Spleen (tissue), 7 donors: Measurements from ENCODE around the gene SUMO3.

Source experiments
- POLR2A ChIP-seq, 3 donors: fragments of 450-650 bp; IDR thresholded peaks; one replicate each; pipeline ENCODE4 v1.5.1; 2017; ENCODE audit warnings: antibody characterized with exemption in 3 of 3, mild to moderate bottlenecking in 1 of 3
- POLR2AphosphoS5 ChIP-seq, 3 donors: sonication (generic); formaldehyde crosslinking; IDR thresholded peaks; one replicate each; pipeline ENCODE4 v1.5.1; 2017; ENCODE audit warnings: antibody characterized with exemption in 3 of 3
- TF ChIP-seq, protein P1 (sequence below), 11 experiments: fragments of 200-600 bp in 7 of 11; fragments of 450-650 bp in 4 of 11; sonication (generic) in 4 of 11; IDR thresholded peaks in 8 of 11; conservative IDR thresholded peaks in 3 of 11; 1 replicate in 7 of 11; 2 replicates in 4 of 11; pipeline versions ENCODE4 v1.4.0 to v1.8.0; 2016 to 2021; ENCODE audit warnings: antibody characterized with exemption in 11 of 11, inconsistent platforms in 4 of 11, mild to moderate bottlenecking in 1 of 11
- donor health status: DM: no; HTN: no; CAD: no; lungs with moderate emphysema.
- donor health status: DM: no; HTN: no; CAD: no.
- donor health status: DM: no; HTN: no; CAD: no.

DNA sequence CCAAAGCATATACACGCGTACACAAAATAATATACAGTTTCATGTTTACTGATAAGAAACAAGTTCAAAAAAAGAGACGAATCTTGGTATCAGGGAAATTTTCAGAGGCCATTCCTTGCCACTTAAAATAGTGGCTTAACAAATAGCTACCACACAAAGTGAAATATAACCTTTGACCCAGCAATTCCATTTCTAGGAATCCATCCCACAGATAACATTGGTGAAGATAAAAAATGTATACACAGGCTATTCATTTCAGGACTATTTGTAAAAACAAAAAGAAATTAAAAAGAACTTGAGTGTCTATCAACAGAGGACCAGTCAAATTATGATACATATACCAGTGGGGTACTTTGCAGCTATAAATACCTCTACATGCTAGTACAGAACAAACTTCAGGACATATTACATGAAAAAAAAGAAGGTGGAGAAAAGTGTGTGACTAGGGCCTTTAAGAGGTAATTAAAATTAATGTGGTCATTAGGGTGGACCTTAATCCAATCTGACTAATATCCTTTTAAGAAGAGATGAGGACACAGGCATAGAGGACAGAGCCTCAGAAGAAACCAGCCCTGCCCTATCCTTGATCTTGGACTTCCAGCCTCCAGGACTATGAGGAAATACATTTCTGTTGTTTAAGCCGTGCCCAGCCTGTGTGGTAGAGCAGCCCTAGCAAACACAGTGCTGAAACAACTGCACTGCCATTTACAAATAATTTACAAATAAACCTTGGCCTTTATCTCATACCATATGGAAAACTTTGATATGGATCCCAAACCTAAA, 24.1 kb downstream of the SUMO3 start:
- TF ChIP-seq, protein P1, sequence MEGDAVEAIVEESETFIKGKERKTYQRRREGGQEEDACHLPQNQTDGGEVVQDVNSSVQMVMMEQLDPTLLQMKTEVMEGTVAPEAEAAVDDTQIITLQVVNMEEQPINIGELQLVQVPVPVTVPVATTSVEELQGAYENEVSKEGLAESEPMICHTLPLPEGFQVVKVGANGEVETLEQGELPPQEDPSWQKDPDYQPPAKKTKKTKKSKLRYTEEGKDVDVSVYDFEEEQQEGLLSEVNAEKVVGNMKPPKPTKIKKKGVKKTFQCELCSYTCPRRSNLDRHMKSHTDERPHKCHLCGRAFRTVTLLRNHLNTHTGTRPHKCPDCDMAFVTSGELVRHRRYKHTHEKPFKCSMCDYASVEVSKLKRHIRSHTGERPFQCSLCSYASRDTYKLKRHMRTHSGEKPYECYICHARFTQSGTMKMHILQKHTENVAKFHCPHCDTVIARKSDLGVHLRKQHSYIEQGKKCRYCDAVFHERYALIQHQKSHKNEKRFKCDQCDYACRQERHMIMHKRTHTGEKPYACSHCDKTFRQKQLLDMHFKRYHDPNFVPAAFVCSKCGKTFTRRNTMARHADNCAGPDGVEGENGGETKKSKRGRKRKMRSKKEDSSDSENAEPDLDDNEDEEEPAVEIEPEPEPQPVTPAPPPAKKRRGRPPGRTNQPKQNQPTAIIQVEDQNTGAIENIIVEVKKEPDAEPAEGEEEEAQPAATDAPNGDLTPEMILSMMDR (IDR thresholded peaks at IDR 0.05 in 8 of 11, conservative IDR thresholded peaks at IDR 0.05 in 3 of 11): peak in 5 of 11 experiments; percentile 30 to 43 (median 38)
- no peak for TF ChIP-seq POLR2A (IDR thresholded peaks at IDR 0.05)
- no peak for TF ChIP-seq POLR2AphosphoS5 (IDR thresholded peaks at IDR 0.05)
